Activated B cell treated with CpG ODN at 0.5 μM for 24 hours (primary cell): Measurements from ENCODE around the gene CENPC. TPM values are rescaled to one million over a fixed set of nuclear protein-coding genes. Genes with fewer than 3 reads are reported as not detected.
A peak's percentile ranks its signal among the peaks of the same experiment; 100 is the strongest.

Source experiments
- ATAC-seq: fragments of 200-7000 bp; cut with Tn5 transposase; one replicate; pipeline ENCODE4 v1.10.0; 2021; ENCODE audit warnings: low read depth, mild to moderate bottlenecking, moderate library complexity
- CTCF ChIA-PET: fragments of 350-600 bp; sonication (Branson Sonifier 250); formaldehyde crosslinking; loops from one replicate; lab custom pipeline; 2021; ENCODE audit warnings: antibody characterized with exemption; lab: Charles Lee
- POLR2A ChIA-PET: fragments of 350-600 bp; sonication (Branson Sonifier 250); formaldehyde crosslinking; loops from one replicate; lab custom pipeline; 2021; ENCODE audit warnings: antibody characterized with exemption; lab: Charles Lee
- DNase-seq: peaks from one replicate; pipeline ENCODE4 v3.0.0; 2022
- H3K27ac Mint-ChIP-seq: one replicate; pipeline ENCODE4 v1.8.0; 2020; ENCODE audit warnings: mixed read lengths
- H3K27me3 Mint-ChIP-seq: one replicate; pipeline ENCODE4 v1.8.0; 2021; ENCODE audit warnings: mixed read lengths
- H3K36me3 Mint-ChIP-seq: one replicate; pipeline ENCODE4 v1.8.0; 2021; ENCODE audit warnings: low read depth, mixed read lengths
- H3K4me1 Mint-ChIP-seq: one replicate; pipeline ENCODE4 v1.8.0; 2021; ENCODE audit warnings: mixed read lengths
- H3K4me3 Mint-ChIP-seq: one replicate; pipeline ENCODE4 v1.8.0; 2020; ENCODE audit warnings: mild to moderate bottlenecking, mixed read lengths
- H3K9me3 Mint-ChIP-seq: one replicate; pipeline ENCODE4 v1.8.0; 2020; ENCODE audit warnings: mixed read lengths
- intact Hi-C: fragments of 100-400 bp; cut with micrococcal nuclease; formaldehyde crosslinking; loops from one replicate; pipeline ENCODE4 v1.15.1; 2024
- total RNA-seq: library from RNA; stranded (reverse); gene quantifications from 2 replicates; pipeline ENCODE4 v1.2.3, GENCODE V29; 2022
- TF ChIP-seq, protein P1 (sequence below): fragments of 200-600 bp; IDR thresholded peaks from one replicate; pipeline ENCODE4 v1.8.0; 2022; ENCODE audit warnings: antibody characterized with exemption, mild to moderate bottlenecking

Gene CENPC
- total RNA-seq, 1 donor from 2014 or later = 46.0 TPM

DNA sequence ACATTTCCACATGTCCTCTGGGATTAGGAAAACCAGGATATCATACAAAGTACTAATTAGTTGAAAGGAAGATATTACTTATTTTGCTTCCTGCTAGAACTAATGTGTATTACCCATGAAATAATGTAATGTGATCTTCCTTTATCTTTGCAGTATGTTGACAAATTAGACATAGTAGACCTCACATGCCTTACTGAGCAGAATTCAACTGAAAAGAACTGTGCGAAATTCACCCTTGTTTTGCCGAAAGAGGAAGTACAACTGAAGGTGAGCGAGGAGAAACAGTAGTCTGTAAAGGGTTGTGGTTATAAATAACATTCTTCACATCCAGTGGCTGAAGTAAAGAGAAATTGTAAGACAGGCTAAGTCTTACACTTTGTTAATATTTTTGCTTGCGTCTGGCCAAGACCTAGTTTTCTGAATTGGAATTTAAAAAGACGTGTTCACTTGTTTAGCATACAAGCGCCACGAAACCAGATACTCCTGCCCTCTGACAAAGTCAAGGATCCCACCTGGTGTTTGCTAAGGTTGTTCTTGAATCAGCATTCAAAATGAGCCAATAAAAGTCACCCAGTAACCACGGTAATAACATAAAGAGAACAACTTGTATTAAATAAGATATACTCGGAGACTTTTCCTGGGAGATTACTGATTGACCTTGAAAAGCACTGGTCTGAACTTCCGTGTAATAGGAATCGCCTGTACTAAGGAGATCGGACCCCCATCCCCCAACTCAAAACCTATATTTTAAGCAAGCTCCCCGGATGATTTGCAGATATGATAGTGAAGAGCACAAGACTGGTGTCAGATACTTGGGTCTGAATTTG lies 30.1 kb upstream of the CENPC start:
- Mint-ChIP-seq H3K27ac (peak overlapping the region; percentile 90), H3K4me3 (peak overlapping the region; percentile 71), H3K27me3 (no peaks in the 10 kb centered on the region), H3K4me1 (peaks cover 68% of the 10 kb centered on the region), H3K9me3 (no peaks in the 10 kb centered on the region), H3K36me3 (peaks cover 58% of the 10 kb centered on the region)
- intact Hi-C loops = loop anchor here (1.0 to 2.0 kb wide), 6 partner anchors 11 to 126 kb away; partner anchors contain the start of genes CENPC, STAP1 and UBA6
- ChIA-PET CTCF (no interaction called here), POLR2A (interaction anchor here (1.2 to 1.3 kb wide), 2 partner anchors 25 kb away, joined by 5 to 6 read pairs; no protein-coding TSS in a partner anchor)
- DNase-seq (no peak), ATAC-seq (peak; percentile 91)
- TF ChIP-seq, protein P1, sequence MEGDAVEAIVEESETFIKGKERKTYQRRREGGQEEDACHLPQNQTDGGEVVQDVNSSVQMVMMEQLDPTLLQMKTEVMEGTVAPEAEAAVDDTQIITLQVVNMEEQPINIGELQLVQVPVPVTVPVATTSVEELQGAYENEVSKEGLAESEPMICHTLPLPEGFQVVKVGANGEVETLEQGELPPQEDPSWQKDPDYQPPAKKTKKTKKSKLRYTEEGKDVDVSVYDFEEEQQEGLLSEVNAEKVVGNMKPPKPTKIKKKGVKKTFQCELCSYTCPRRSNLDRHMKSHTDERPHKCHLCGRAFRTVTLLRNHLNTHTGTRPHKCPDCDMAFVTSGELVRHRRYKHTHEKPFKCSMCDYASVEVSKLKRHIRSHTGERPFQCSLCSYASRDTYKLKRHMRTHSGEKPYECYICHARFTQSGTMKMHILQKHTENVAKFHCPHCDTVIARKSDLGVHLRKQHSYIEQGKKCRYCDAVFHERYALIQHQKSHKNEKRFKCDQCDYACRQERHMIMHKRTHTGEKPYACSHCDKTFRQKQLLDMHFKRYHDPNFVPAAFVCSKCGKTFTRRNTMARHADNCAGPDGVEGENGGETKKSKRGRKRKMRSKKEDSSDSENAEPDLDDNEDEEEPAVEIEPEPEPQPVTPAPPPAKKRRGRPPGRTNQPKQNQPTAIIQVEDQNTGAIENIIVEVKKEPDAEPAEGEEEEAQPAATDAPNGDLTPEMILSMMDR = no peak

DNA sequence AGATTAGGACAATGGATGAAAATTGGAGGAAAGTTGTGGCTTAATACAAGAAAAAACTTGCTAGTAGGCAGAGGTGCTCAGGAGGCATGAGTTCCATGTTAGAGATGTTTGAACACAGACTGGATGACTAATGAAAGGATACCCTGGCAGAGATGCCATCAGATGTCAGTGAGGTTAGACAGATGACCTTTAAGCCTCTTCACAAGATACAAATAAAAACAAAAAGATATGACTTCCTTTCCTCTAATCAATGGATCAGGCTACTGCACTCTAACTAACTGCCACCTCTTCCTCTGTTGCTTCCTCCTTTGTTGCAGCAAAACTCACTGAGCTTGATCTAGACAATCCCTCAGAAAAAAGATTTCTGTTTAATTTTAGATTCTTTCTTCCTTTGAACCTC lies 27.9 kb upstream of the CENPC start:
- H3K9me3 Mint-ChIP-seq = no peaks in the 10 kb centered on the region
- DNase-seq = no peak
- intact Hi-C loops = no loop called here
- H3K27me3 Mint-ChIP-seq = no peaks in the 10 kb centered on the region
- peak overlapping the region; percentile 84 for H3K27ac Mint-ChIP-seq
- TF ChIP-seq, protein P1 = no peak
- peaks cover 48% of the 10 kb centered on the region for H3K36me3 Mint-ChIP-seq
- peak overlapping the region; percentile 25 for H3K4me3 Mint-ChIP-seq
- peak; percentile 17 for ATAC-seq
- ChIA-PET POLR2A (interaction anchor here (0.8 to 2.2 kb wide), 4 partner anchors 18 to 28 kb away, joined by 3 to 6 read pairs (median 4); partner anchors contain the start of gene CENPC), CTCF (interaction anchor here (0.6 to 1.2 kb wide), 3 partner anchors 8 to 23 kb away, joined by 3 to 4 read pairs (median 3); no protein-coding TSS in a partner anchor)
- peaks cover 69% of the 10 kb centered on the region for H3K4me1 Mint-ChIP-seq

DNA sequence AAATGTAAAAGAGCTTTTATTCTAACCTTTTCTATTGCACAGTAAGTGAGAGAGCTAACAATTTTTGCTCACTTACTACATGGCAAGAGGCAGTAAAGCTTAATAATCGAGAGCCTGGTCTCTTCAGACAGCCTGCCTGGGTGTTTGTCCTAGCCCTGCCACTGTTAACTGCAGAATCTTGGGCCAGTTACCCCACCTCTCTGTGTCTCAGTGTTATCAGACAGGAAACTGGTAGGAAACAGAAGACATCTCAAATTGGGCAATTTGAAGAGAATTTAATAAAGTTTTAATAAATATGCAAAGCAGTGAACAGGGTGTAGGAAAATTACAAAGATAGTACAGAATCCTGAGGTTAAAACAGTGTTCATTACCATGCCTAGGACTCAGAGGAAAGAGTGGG lies 26.7 kb upstream of the CENPC start:
- CTCF ChIA-PET = no interaction called here
- no peak for DNase-seq
- no peaks in the 10 kb centered on the region for H3K27me3 Mint-ChIP-seq
- peak overlapping the region; percentile 84 for H3K27ac Mint-ChIP-seq
- peaks cover 76% of the 10 kb centered on the region for H3K4me1 Mint-ChIP-seq
- intact Hi-C loops = no loop called here
- no peak overlapping the region for H3K4me3 Mint-ChIP-seq
- TF ChIP-seq, protein P1 = no peak
- POLR2A ChIA-PET = interaction anchor here (0.5 to 1.2 kb wide), 3 partner anchors 9 to 26 kb away, joined by 3 read pairs; partner anchors contain the start of gene CENPC
- ATAC-seq = no peak
- H3K9me3 Mint-ChIP-seq = no peaks in the 10 kb centered on the region
- H3K36me3 Mint-ChIP-seq = peaks cover 45% of the 10 kb centered on the region

DNA sequence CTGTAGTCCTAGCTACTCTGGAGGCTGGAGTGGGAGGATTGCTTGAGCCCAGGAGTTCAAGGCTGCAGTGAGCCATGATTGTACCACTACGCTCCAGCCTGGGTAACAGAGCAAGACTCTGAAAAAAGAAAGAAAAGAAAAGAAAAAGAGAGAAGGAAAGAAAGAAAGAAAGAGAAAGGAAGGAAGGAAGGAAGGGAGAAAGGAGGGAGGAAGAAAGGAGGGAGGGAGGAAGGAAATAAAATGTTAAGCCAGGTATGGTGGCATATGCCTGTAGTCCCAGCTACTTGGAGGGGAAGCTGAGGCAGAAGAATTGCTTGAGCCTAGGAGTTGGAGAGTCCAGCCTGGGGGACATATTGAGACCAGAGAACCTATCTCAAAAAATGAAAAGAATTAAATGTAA lies 25.2 kb upstream of the CENPC start:
- intact Hi-C loops = no loop called here
- POLR2A ChIA-PET = interaction anchor here (1.1 kb wide), 1 partner anchor 11 kb away, joined by 3 read pairs; no protein-coding TSS in a partner anchor
- Mint-ChIP-seq H3K27me3 (no peaks in the 10 kb centered on the region), H3K27ac (peak overlapping the region; percentile 86), H3K9me3 (no peaks in the 10 kb centered on the region), H3K4me1 (peaks cover 72% of the 10 kb centered on the region), H3K36me3 (peaks cover 37% of the 10 kb centered on the region), H3K4me3 (no peak overlapping the region)
- DNase-seq (no peak), ATAC-seq (no peak)
- TF ChIP-seq, protein P1 = no peak
- CTCF ChIA-PET = no interaction called here

DNA sequence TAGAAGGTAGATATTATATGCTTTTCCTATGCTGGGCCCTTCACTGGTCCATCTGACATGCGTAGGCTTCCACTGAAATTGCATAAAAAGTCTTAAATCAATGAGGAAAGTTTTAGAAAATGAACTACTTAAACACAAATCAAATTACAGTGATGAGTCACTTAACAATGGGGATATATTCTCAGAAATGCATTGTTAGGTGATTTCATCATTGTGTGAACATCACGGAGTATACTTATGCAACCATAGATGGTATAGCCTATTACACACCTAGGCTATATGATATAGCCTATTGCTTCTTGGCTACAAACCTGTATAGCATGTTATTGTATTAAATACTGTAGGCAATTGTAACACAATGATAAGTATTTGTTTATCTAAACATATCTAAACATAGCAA lies 23.5 kb upstream of the CENPC start:
- TF ChIP-seq, protein P1 = no peak
- H3K36me3 Mint-ChIP-seq = peaks cover 39% of the 10 kb centered on the region
- H3K9me3 Mint-ChIP-seq = no peaks in the 10 kb centered on the region
- no peak overlapping the region for H3K4me3 Mint-ChIP-seq
- ChIA-PET CTCF (interaction anchor here (1.8 kb wide), 1 partner anchor 11 kb away, joined by 5 read pairs; no protein-coding TSS in a partner anchor), POLR2A (interaction anchor here (0.9 to 1.7 kb wide), 3 partner anchors 10 to 15 kb away, joined by 3 to 4 read pairs (median 4); partner anchors contain the start of gene STAP1)
- DNase-seq (no peak), ATAC-seq (no peak)
- no peaks in the 10 kb centered on the region for H3K27me3 Mint-ChIP-seq
- H3K4me1 Mint-ChIP-seq = peaks cover 74% of the 10 kb centered on the region
- H3K27ac Mint-ChIP-seq = peak overlapping the region; percentile 75
- intact Hi-C loops = no loop called here
